Lower leg skin (tissue), 3 donors: Measurements from ENCODE around the gene SCAMP4.

Source experiments
- CTCF ChIP-seq, 3 donors: fragments of 450-650 bp; IDR thresholded peaks; one replicate each; pipeline ENCODE4 v1.5.1; 2016; ENCODE audit warnings: antibody characterized with exemption in 3 of 3, mild to moderate bottlenecking in 3 of 3, moderate library complexity in 2 of 3
- POLR2A ChIP-seq, 2 donors: fragments of 450-650 bp; IDR thresholded peaks; one replicate each; pipeline ENCODE4 v1.6.1; 2016 to 2017; ENCODE audit warnings: antibody characterized with exemption in 2 of 2, mild to moderate bottlenecking in 1 of 2, moderate library complexity in 1 of 2

GRCh38 chr19:1859331-1859781 lies 45.8 kb upstream of the SCAMP4 start:
- TF ChIP-seq POLR2A (IDR thresholded peaks at IDR 0.05): no peak
- no peak for TF ChIP-seq CTCF (IDR thresholded peaks at IDR 0.05)
